GM21737 (cell line): ENCODE data around the gene TAT.
"Not testable (repeated sequence)": the region's sequence is repeated elsewhere in the genome, so short reads cannot be mapped to it uniquely, and the experiment has no call there.

Source experiments
- ATAC-seq: cut with Tn5 transposase; IDR thresholded peaks from one replicate; pipeline ENCODE4 v1.9.1; 2021; ENCODE audit warnings: mild to moderate bottlenecking, moderate library complexity; ENCODE audit not compliant: unreplicated experiment

The TAT gene

DNA sequence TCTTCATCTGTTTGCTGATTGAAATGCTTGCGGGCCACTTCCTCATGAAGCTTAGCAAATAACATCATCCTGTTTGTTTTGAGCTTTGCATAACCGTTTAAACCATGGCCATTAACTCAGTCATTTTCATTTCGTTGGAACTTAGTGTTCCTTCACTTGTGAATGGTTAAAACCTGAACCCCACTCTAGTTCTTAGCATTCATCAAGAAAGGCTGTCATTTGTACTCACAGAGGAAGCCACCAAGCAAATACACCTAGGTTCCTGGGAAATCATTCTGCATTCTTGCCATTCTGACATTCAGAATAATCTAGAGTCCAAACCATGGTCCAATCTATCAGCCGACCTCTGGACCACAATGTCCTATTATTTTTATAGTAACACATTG is 8.4 kb upstream of the TAT start:
- ATAC-seq = no peak

DNA sequence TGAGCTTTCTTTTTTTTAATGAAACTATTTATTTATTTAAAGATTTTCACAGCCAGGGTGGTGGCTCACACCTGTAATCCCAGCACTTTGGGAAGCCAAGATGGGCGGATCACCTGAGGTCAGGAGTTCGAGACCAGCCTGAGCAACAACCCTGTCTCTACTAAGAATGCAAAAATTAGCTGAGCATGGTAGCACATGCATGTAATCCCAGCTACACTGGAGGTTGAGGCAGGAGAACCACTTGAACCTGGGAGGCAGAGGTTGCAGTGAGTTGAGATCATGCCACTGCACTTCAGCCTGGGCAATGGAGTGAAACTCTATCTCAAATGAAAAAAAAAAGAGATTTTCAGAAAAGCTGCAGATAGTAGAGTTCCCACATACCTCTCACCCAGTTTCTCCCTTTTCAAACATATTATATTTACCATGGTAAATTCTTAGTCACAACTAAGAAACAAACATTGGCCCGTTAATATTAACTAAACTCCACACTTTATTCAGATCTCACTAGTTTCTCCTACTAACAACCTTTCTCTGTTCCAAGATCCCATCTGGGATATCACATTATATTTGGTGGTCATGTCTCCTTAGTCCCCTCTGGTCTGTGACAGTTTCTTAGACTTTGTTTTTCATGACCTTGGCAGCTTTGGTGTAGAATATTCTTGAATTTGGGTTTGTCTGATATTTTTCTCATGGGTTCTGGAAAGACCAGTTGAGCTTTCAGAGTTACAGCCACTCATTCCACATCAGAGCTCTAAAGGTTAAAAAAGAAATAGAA is 7.8 kb upstream of the TAT start:
- ATAC-seq = no peak

DNA sequence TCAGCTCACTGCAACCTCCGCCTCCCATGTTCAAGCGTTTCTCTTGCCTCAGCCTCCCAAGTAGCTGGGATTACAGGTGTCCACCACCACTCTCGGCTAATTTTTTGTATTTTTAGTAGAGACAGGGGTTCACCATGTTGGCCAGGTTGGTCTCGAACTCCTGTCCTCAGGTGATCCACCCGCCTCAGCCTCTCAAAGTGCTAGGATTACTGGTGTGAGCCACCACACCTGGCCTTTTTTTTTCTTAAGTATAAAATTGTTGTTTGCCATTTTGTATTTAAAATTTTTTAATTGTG is 5.6 kb upstream of the TAT start:
- not testable (repeated sequence) for ATAC-seq

DNA sequence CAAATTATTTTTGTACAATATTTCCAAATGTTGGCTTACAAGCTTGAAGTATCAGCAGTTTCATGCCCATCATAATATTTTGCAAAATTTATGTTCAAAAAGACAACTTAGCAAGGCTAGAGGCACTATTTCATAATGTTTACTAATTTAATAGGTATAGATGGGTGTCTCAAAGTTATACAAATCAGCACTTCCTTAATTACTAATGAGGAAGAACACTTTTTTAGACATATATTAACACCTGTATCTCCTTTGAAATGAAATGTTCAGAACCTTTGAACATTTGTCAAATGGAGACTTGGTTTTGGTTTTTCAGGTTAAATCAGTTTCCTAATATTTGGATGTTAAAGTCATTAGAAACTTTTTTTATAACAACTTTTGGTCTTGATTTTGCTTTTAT is 2.2 kb downstream of the TAT start:
- ATAC-seq = no peak

- ATAC-seq = no peak
These were observed 3.4 kb downstream of the TAT start for GRCh38 chr16:71573387-71574094.

GRCh38 chr16:71572497-71573116 is 4.3 kb downstream of the TAT start:
- ATAC-seq = no peak

DNA sequence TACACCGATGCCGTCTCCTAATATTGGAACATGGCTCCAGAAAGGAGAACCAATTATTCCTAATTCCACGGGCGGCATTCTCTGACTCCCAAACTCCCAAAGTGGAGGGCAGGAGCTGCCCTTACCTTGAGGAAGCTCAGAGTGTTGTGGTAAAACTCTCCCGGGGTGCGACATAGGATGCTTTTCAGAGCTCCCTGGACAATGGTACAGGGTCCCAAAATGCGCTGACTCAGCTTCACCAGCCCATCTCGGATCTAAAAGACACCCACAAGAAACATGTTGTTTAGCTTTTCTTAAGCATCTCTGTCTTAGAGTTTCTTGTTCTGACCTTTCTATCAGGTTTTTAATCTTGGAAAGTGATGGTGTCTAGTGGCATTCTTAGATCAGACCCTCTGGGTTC is 6.7 kb downstream of the TAT start:
- ATAC-seq = no peak

DNA sequence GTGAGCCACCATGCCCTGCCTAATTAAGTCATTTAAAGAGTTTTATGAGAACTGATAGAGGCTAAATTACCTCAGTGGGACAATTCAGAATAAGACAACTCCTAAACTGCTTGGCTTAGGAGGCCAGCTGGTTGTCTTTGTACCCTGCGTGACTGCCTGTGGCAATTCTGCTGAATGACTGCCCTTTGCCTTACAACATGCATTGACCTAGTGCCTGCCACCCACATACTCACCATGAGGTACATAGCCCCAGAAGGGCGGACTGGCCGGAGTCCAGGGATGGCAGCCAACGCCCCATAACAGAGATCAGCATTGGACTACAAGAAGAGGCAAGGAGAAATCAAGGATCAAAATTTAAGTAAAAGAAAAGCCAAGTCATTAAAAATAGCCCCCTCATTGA is 7.3 kb downstream of the TAT start:
- no peak for ATAC-seq

GRCh38 chr16:71568551-71568950 is 8.3 kb downstream of the TAT start:
- no peak for ATAC-seq

GRCh38 chr16:71567931-71568330 is 9.0 kb downstream of the TAT start:
- no peak for ATAC-seq

GRCh38 chr16:71565812-71566700 is 10.8 kb downstream of the TAT start:
- no peak for ATAC-seq

GRCh38 chr16:71564335-71564967 is 12.4 kb downstream of the TAT start:
- ATAC-seq = peak; percentile 83

GRCh38 chr16:71562552-71562951 is 14.3 kb downstream of the TAT start:
- ATAC-seq = no peak

DNA sequence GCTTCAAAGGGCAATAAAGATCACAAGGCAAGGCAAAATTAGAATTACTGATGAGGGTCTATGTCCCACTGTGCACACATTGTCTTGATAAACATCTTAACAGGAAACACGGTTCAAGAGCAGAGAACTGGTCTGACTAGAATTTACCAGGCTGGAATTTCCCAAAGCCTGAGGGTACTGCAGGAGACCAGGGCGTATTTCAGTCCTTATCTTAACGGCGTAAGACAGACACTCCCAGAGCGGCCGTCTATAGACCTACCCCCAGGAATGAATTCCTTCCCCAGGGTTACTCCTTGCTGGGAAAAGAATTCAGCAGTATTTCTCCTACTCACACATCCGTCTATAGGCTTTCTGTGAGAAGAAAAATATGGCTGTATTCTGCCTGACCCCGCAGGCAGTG is 15.0 kb downstream of the TAT start:
- ATAC-seq = not testable (repeated sequence)

- no peak for ATAC-seq
These were observed 17.0 kb downstream of the TAT start for GRCh38 chr16:71559855-71560254.

- no peak for ATAC-seq
These were observed 18.8 kb downstream of the TAT start for GRCh38 chr16:71557954-71558582.

DNA sequence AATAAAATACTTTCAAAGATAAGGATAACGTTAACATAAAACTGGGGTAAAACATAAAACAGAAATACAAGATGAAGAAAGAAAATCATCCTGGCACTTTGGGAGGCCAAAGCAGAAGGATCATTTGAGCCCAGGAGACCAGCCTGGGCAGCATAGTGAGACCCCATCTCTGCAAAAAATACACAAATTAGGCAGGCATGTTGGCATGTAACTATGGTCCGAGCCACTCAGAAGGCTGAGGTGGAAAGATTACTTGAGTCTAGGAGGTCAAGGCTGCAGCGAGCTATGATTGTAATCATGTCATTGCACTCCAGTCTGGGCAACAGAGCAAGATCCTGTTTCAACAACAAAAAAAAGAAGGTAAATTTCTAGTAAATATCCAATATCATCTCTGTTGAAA is 19.6 kb downstream of the TAT start:
- ATAC-seq = no peak

DNA sequence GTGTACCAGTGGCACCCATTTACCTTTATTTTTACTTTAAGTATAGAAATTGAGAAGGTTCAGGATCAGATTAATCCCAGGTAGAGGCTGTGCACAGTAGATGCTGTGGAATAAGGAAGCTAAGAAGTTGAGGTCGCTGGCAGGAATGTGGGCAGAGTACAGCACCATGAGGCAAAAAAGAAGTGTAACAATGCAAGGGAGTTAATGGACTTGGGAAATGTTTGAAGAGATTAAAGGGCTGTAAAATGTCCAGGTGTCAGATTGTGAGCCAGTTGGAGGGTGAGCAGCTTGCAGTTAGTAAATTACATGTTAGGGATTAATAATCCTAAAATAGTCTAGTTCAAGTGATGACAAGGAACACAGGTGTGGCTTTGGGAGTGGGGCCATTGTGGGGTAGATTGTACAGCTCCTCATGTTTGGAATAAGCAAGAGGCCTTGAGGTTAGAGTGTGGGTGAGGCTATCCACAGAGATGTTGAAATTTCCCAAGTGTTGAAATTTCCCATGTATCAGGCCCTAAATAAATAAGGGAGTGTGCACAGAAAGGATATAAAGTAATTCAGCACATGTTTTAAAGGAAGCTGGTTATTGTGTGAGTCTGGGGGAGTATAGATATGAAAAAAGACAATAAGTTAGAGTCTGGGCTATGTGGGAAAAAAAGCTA is 21.5 kb downstream of the TAT start:
- ATAC-seq = no peak

DNA sequence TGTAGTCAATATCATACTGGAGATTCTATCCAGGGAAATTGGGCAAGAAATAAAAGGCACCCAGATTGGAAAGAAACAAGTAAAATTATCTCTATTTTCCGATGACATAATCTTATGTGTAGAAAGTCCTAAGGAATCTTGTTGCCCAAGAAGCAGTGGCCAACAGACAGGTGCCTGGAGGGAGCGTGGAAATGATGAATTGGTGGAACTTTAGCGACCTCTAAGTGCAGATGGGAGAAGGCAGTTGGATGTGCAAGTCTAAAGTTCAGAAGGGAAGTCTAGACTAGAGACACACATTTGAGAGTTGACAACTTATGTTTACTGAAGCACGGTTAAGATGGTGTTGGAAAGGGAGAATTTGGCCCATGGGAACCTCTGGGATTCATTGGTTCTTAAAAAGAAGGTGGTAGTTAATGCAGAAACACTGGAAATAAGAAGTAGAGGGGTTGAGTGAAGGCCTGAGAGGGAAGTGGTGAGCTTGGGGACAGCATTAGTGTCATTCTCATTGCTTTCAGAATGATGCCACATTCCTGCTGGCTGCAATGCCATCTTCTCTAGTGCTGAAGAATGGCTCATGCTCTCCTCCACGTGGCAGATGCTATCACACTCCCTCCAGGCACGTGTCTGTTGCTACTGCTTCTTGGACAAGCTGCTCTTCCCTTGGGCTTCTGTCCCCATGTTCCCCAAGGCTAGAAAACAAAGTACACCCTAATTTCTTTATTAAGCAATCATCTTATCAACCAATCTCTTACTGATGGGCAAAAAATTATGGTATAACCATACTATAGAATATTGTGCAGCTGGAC is 24.0 kb downstream of the TAT start:
- no peak for ATAC-seq
